Measurements from ENCODE around the gene FADS3.

Gene FADS3

DNA sequence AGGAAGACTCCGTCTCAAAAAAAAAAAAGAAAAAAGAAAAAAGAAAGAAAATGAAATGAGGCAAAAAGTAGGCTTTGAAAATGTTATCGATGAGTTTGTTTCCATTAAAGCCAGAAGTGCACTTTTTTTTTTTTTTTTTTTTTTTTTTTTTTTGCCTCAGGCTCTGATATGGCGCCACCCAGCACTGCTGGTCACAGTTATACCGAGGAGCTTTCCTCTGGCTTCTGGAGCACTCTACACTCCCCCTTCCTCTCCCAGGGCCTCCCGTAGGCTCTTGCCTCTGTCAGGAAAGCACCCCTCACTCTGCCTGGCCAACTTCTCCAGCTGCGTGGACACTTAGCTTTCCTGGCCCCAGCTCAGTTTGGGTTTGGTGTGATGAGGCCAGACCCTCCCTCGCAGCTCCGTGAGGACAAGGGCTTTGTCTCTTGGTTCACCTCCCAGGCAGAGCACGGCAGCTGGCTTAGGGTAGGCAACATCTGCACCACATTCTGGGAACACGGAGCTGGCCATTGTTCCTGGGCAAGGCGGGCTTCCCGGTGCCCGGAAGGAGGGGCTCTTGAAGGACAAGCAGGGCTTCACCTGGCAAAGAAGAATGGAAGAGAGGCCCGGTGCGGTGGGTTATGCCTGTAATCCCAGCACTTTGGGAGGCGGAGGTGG, 46.3 kb downstream of the FADS3 start:
- TF ChIP-seq, protein P1, sequence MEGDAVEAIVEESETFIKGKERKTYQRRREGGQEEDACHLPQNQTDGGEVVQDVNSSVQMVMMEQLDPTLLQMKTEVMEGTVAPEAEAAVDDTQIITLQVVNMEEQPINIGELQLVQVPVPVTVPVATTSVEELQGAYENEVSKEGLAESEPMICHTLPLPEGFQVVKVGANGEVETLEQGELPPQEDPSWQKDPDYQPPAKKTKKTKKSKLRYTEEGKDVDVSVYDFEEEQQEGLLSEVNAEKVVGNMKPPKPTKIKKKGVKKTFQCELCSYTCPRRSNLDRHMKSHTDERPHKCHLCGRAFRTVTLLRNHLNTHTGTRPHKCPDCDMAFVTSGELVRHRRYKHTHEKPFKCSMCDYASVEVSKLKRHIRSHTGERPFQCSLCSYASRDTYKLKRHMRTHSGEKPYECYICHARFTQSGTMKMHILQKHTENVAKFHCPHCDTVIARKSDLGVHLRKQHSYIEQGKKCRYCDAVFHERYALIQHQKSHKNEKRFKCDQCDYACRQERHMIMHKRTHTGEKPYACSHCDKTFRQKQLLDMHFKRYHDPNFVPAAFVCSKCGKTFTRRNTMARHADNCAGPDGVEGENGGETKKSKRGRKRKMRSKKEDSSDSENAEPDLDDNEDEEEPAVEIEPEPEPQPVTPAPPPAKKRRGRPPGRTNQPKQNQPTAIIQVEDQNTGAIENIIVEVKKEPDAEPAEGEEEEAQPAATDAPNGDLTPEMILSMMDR (conservative IDR thresholded peaks at IDR 0.05; ENCODE audit: low read depth, low read length): no peak
- DNase-seq (ENCODE audit: low read depth): no peak

DNA sequence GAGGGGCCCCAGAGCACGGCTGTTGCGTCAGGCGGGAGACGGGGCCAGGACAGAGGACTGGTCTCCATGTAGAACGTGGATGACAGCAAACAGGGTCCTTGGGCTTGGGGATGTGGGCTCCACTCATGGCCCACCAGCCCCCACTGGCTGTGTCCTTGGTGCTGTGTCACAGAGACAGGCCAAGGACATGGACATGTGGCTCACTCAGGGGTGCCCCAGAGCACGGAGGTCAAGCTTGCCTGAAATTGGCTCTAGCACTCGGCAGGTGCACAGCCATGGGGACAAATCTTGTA, 48.9 kb downstream of the FADS3 start:
- TF ChIP-seq, protein P1 (conservative IDR thresholded peaks at IDR 0.05; ENCODE audit: low read depth, low read length): no peak
- DNase-seq (ENCODE audit: low read depth): no peak
- no peak overlapping the region for H3K4me3 ChIP-seq (ENCODE audit: low read depth, low read length)

More for the DNA sequence above, 46.3 kb downstream of the FADS3 start:
- no peak overlapping the region for H3K4me3 ChIP-seq (ENCODE audit: low read depth, low read length)

DNA sequence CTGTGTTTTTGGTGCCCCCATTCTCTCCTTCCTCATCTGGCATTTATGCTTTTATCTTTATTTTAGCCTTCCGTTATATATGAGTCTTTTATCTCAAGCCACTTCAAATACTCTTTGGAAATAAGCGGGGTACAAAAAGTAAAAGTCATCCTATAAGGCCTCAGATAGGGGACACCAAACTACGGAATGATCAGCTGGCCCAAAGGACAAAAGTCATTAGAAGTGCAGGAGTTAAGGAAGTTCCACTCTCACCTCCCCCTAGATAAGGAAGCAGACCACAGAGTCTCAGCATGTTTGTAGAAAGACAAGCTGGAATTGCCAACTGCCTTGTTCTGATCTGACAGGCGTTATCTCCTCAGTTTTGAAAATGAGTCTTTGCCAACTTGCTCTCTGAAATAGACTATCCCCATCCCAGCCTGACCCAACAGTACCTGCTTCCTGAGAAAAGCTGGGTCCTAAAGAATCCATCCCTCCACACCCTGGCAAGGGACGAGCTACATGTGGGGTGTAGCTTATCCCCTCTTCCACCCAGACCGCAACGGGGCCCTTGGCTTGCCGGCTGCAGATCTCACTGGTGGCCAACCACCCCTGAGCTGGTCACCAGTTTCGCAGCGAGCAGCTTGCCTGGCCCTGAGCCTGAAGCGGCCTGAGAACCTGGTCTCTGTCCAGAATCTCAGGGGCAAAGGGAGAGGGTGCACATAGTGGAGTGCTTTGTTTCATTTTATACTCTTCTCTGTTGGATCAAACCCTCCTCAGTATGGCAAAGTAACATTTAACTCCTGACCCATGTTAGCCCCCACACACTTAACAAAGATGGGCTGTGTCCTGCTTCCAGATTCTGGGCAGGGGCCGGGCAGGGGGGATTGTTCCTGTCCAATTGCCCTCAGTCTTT, 49.5 kb downstream of the FADS3 start:
- no peak overlapping the region for H3K4me3 ChIP-seq (ENCODE audit: low read depth, low read length)
- no peak for DNase-seq (ENCODE audit: low read depth)
- TF ChIP-seq, protein P1 (conservative IDR thresholded peaks at IDR 0.05; ENCODE audit: low read depth, low read length): no peak

DNA sequence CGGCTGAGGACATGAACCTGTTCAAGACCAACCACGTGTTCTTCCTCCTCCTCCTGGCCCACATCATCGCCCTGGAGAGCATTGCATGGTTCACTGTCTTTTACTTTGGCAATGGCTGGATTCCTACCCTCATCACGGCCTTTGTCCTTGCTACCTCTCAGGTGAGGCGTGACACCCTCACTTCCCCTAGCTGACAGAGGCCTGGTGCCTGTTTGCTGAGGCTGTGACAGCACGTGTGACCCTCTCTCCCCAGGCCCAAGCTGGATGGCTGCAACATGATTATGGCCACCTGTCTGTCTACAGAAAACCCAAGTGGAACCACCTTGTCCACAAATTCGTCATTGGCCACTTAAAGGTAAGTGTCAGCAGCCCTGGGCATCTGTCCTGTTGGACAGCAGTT, 51.0 kb downstream of the FADS3 start:
- TF ChIP-seq, protein P1 (conservative IDR thresholded peaks at IDR 0.05; ENCODE audit: low read depth, low read length): no peak

DNA sequence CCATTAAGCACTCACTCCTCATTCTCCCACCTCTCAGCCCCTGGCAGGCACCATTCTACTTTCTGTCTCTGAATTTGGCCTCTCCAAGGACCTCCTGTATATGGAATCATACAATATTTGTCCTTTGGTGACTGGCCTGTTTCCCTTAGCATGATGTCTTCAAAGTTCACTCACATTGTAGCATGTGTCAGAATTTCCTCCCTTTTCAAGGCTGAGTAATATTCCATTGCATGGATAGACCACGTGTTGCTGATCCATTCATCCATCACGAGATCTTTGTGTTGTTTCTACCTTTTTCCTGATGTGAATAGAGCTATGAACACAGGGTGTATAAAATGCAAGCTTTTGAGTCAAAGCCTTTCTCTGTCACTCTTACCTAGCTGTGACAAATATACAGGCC, 51.6 kb downstream of the FADS3 start:
- no peak overlapping the region for H3K4me3 ChIP-seq (ENCODE audit: low read depth, low read length)
- DNase-seq (ENCODE audit: low read depth): no peak
- TF ChIP-seq, protein P1 (conservative IDR thresholded peaks at IDR 0.05; ENCODE audit: low read depth, low read length): no peak

More for the DNA sequence above, 51.0 kb downstream of the FADS3 start:
- DNase-seq (ENCODE audit: low read depth): no peak
- no peak overlapping the region for H3K4me3 ChIP-seq (ENCODE audit: low read depth, low read length)

DNA sequence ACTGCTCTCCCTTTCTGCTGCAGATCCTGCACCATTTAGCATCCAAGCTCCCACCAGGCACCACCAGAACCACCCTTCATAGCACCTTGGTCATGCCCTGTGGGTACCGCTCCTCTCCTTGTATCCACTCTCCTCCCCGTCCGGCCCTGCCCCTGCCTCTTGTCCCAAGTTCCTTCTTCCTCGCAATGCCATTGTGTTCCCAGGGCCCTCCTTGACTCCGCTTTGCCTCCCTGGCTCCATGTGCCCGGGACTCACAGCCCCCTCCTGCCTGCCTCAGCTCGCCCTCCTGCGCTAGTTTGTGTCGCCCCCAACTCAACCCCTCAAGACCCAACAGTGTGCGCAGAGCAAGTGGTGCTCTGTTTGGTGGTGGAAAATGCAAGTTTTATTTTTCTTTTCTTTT, 52.4 kb downstream of the FADS3 start:
- no peak overlapping the region for H3K4me3 ChIP-seq (ENCODE audit: low read depth, low read length)
- TF ChIP-seq, protein P1 (conservative IDR thresholded peaks at IDR 0.05; ENCODE audit: low read depth, low read length): no peak
- DNase-seq (ENCODE audit: low read depth): no peak
